Frontal cortex (tissue), 4 donors: ENCODE results near the gene TIMP4. TPM values are rescaled to one million over a fixed set of nuclear protein-coding genes. Genes with fewer than 3 reads are reported as not detected.

ENCODE experiments used
- DNase-seq, 2 donors: peaks; one replicate each; pipeline ENCODE4 v3.0.0; 2012; ENCODE audit warnings: low spot score in 2 of 2
- FAIRE-seq: peaks from 2 replicates; lab custom pipeline; 2012; peaks lifted over from hg19 to GRCh38; lab: Jason Lieb, UNC
- total RNA-seq: library from RNA; depleted of rRNA; stranded (reverse); fragments of >200 nt; gene quantifications from one replicate; pipeline ENCODE4 v1.2.3, GENCODE V29; 2014
- donor health status: control.
- donor health status: control.
- donor health status: control.

The TIMP4 gene
- total RNA-seq, 1 donor from 2014 or later = 3.3 TPM

- DNase-seq (no peak), FAIRE-seq (no peak)
Measured at GRCh38 chr3:12154151-12154550, 4.6 kb downstream of the TIMP4 start.

GRCh38 chr3:12150112-12150511 is 8.6 kb downstream of the TIMP4 start:
- FAIRE-seq (no peak), DNase-seq (no peak)

GRCh38 chr3:12149029-12149428 is 9.7 kb downstream of the TIMP4 start:
- FAIRE-seq (no peak), DNase-seq (no peak)

- no peak for FAIRE-seq
Measured at GRCh38 chr3:12148183-12148940, 10.3 kb downstream of the TIMP4 start.

GRCh38 chr3:12147049-12147780 is 11.5 kb downstream of the TIMP4 start:
- FAIRE-seq = no peak
- no peak for DNase-seq

More at GRCh38 chr3:12148183-12148940, 10.3 kb downstream of the TIMP4 start:
- DNase-seq = no peak

- DNase-seq (peak in 1 of 2 donors; percentile 43), FAIRE-seq (no peak)
Measured at GRCh38 chr3:12143949-12144504, 14.7 kb downstream of the TIMP4 start.

- DNase-seq = no peak
- no peak for FAIRE-seq
Measured at GRCh38 chr3:12142476-12142875, 16.2 kb downstream of the TIMP4 start.

- DNase-seq (no peak), FAIRE-seq (no peak)
Measured at GRCh38 chr3:12141350-12141749, 17.4 kb downstream of the TIMP4 start.

GRCh38 chr3:12139111-12139511 is 19.6 kb downstream of the TIMP4 start:
- DNase-seq = no peak

GRCh38 chr3:12138044-12138443 is 20.7 kb downstream of the TIMP4 start:
- DNase-seq (no peak), FAIRE-seq (no peak)

More at GRCh38 chr3:12139111-12139511, 19.6 kb downstream of the TIMP4 start:
- no peak for FAIRE-seq

GRCh38 chr3:12136371-12136770 is 22.3 kb downstream of the TIMP4 start:
- DNase-seq = no peak
- no peak for FAIRE-seq

GRCh38 chr3:12135029-12135657 is 23.6 kb downstream of the TIMP4 start:
- DNase-seq (peak in 1 of 2 donors; percentile 28), FAIRE-seq (no peak)

- DNase-seq (no peak), FAIRE-seq (no peak)
Measured at GRCh38 chr3:12132881-12133280, 25.8 kb downstream of the TIMP4 start.

GRCh38 chr3:12131351-12132090 is 27.2 kb downstream of the TIMP4 start:
- DNase-seq (no peak), FAIRE-seq (no peak)

GRCh38 chr3:12127391-12127790 is 31.3 kb downstream of the TIMP4 start:
- DNase-seq = no peak
- no peak for FAIRE-seq

GRCh38 chr3:12125772-12126171 is 32.9 kb downstream of the TIMP4 start:
- no peak for FAIRE-seq
- DNase-seq = no peak

- no peak for FAIRE-seq
- no peak for DNase-seq
Measured at GRCh38 chr3:12121466-12121865, 37.2 kb downstream of the TIMP4 start.

GRCh38 chr3:12120374-12121140 is 38.2 kb downstream of the TIMP4 start:
- DNase-seq (no peak), FAIRE-seq (no peak)

- FAIRE-seq (no peak), DNase-seq (no peak)
Measured at GRCh38 chr3:12117473-12117872, 41.2 kb downstream of the TIMP4 start.
